Thyroid gland (tissue), 4 donors: ENCODE measurements around the gene GTF2H2C.

Experiments
- POLR2A ChIP-seq, 2 donors: fragments of 450-650 bp; IDR thresholded peaks; one replicate each; pipeline ENCODE4 v1.6.1; 2017; ENCODE audit warnings: antibody characterized with exemption in 2 of 2, mild to moderate bottlenecking in 2 of 2, moderate library complexity in 1 of 2
- TF ChIP-seq, protein P1 (sequence below), 6 experiments: fragments of 200-600 bp in 3 of 6; fragments of 450-650 bp in 3 of 6; sonication (generic) in 3 of 6; IDR thresholded peaks; one replicate each; pipeline ENCODE4 v1.5.1; 2016 to 2019; ENCODE audit warnings: antibody characterized with exemption in 6 of 6, mild to moderate bottlenecking in 2 of 6, inconsistent platforms in 1 of 6, moderate library complexity in 1 of 6

DNA sequence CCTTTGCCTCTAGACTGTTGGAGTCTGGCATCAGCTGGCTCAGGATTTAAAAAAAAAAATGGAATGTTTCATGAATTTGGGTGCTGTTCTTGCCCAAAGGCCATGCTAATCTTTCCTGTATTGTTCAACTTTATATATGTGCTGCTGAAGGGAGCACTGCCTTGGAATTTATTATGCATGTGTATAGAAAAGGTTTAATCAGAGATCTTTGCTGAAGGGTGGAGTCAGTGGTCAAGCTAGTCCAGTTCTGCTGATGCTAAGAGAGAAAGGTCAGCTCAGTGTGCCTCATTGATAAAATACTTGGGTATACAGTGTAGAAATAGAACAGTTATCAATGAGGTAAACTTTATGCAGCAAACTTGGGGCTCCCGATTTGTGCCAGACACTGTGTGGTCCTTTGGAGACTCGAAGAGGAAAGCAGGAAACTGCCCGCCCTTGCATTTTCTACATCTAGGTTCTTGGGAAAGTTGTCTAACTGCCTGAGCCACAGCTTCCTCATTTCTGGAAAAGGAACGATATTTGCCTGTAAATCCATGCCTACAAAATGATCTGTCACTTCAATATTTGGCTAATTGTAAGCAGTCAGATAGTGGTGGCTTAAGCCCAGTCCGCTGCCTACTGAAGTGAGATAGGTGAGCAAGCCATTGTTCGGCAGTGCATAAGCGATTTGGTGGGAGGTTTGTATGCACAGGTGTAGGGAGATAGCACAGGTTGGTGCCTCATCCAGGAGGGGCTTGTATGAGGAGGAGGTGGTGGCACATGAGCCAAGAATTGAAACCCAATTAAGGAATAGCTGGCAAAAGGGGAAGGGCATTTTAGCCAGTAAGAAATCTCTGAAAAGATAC lies 29.2 kb upstream of the GTF2H2C start:
- TF ChIP-seq, protein P1, sequence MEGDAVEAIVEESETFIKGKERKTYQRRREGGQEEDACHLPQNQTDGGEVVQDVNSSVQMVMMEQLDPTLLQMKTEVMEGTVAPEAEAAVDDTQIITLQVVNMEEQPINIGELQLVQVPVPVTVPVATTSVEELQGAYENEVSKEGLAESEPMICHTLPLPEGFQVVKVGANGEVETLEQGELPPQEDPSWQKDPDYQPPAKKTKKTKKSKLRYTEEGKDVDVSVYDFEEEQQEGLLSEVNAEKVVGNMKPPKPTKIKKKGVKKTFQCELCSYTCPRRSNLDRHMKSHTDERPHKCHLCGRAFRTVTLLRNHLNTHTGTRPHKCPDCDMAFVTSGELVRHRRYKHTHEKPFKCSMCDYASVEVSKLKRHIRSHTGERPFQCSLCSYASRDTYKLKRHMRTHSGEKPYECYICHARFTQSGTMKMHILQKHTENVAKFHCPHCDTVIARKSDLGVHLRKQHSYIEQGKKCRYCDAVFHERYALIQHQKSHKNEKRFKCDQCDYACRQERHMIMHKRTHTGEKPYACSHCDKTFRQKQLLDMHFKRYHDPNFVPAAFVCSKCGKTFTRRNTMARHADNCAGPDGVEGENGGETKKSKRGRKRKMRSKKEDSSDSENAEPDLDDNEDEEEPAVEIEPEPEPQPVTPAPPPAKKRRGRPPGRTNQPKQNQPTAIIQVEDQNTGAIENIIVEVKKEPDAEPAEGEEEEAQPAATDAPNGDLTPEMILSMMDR (IDR thresholded peaks at IDR 0.05) = no peak
- no peak for TF ChIP-seq POLR2A (IDR thresholded peaks at IDR 0.05)
